Neural progenitor cell (in vitro differentiated cells): Measurements from ENCODE around the gene SCN2A. TPM values are rescaled to one million over a fixed set of nuclear protein-coding genes. Genes with fewer than 3 reads are reported as not detected.

Source experiments
- DNase-seq: peaks from one replicate; pipeline ENCODE4 v3.0.0-alpha.2; 2016; ENCODE audit warnings: low spot score
- H2AFZ ChIP-seq: fragments of 200-600 bp; sonication (generic); replicated peaks from 2 replicates; pipeline ENCODE4 v1.6.1; 2016; ENCODE audit warnings: antibody characterized with exemption
- H3F3A ChIP-seq: fragments of 200-600 bp; sonication (generic); 2 replicates; pipeline ENCODE4 v1.6.1; 2016; ENCODE audit warnings: antibody characterized with exemption, low read depth
- H3K27ac ChIP-seq: fragments of 200-600 bp; sonication (generic); 2 replicates; pipeline ENCODE4 v1.5.1; 2016; ENCODE audit warnings: mild to moderate bottlenecking
- H3K27me3 ChIP-seq: fragments of 200-600 bp; sonication (generic); 2 replicates; pipeline ENCODE4 v1.6.1; 2016; ENCODE audit warnings: mild to moderate bottlenecking, moderate library complexity
- H3K36me3 ChIP-seq: fragments of 200-600 bp; sonication (generic); 2 replicates; pipeline ENCODE4 v1.5.1; 2016
- H3K4me1 ChIP-seq: fragments of 200-600 bp; sonication (generic); 2 replicates; pipeline ENCODE4 v1.6.1; 2016; ENCODE audit warnings: mixed run types
- H3K4me2 ChIP-seq: fragments of 200-600 bp; sonication (generic); 2 replicates; pipeline ENCODE4 v1.6.1; 2016
- H3K4me3 ChIP-seq: fragments of 200-600 bp; sonication (generic); 2 replicates; pipeline ENCODE4 v1.5.1; 2016
- H3K79me2 ChIP-seq: fragments of 200-600 bp; sonication (generic); 2 replicates; pipeline ENCODE4 v1.6.1; 2016; ENCODE audit warnings: low read depth
- H3K9ac ChIP-seq: fragments of 200-600 bp; sonication (generic); 2 replicates; pipeline ENCODE4 v1.6.1; 2016
- H3K9me3 ChIP-seq: fragments of 200-600 bp; sonication (generic); 2 replicates; pipeline ENCODE4 v1.5.1; 2016; ENCODE audit warnings: low read depth
- H4K20me1 ChIP-seq: fragments of 200-600 bp; sonication (generic); 2 replicates; pipeline ENCODE4 v1.6.1; 2016; ENCODE audit warnings: low read depth
- H3K27ac Mint-ChIP-seq: 3 replicates; pipeline ENCODE4 v1.8.0; 2021; ENCODE audit warnings: mixed read lengths
- H3K27me3 Mint-ChIP-seq: 2 replicates; pipeline ENCODE4 v1.8.0; 2022; ENCODE audit warnings: low read depth, mild to moderate bottlenecking, inconsistent platforms, moderate library complexity, mixed read lengths; ENCODE audit not compliant: insufficient read depth
- H3K36me3 Mint-ChIP-seq: 3 replicates; pipeline ENCODE4 v1.8.0; 2021; ENCODE audit warnings: mixed read lengths
- H3K4me1 Mint-ChIP-seq: 3 replicates; pipeline ENCODE4 v1.8.0; 2021; ENCODE audit warnings: mixed read lengths
- H3K4me3 Mint-ChIP-seq: 3 replicates; pipeline ENCODE4 v1.8.0; 2021; ENCODE audit warnings: mild to moderate bottlenecking, moderate library complexity, mixed read lengths
- H3K9me3 Mint-ChIP-seq: 3 replicates; pipeline ENCODE4 v1.8.0; 2020; ENCODE audit warnings: mixed read lengths
- EZH2 ChIP-seq: fragments of 200-600 bp; sonication (generic); IDR thresholded peaks from 2 replicates; pipeline ENCODE4 v1.6.1; 2017; ENCODE audit warnings: antibody characterized with exemption, mild to moderate bottlenecking, moderate library complexity
- EZH2phosphoT487 ChIP-seq: fragments of 200-600 bp; sonication (generic); IDR thresholded peaks from 2 replicates; pipeline ENCODE4 v1.6.1; 2017; ENCODE audit warnings: antibody characterized with exemption
- total RNA-seq: library from RNA; depleted of rRNA; stranded (reverse); fragments of >200 nt; gene quantifications from 2 replicates; pipeline ENCODE4 v1.2.3, GENCODE V29; 2015; ENCODE audit warnings: low replicate concordance
- TF ChIP-seq, protein P1 (sequence below): fragments of 200-600 bp; sonication (generic); IDR thresholded peaks from 2 replicates; pipeline ENCODE4 v1.5.1; 2017; ENCODE audit warnings: antibody characterized with exemption, mild to moderate bottlenecking

SCN2A gene
- total RNA-seq, 1 donor from 2014 or later: 0.30 TPM

DNA sequence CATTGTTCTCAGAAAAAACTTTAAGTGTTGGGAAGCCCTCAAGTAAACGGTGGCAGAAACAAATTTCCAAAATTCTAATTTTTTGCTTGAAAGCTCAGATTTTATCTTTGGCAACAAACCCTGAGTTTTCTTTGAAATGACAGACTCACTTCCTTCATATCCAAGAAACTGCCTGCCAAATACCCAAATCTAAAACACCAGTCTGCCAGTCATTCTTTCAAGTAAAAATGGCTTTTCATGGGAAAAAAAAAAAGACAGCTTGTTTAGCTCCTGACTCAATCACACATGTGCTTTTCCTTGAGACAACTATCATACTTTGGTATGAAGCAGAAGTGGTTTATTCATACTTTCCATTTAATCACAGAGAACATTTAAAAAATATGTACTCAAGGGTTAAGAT lies 189.7 kb downstream of the SCN2A start:
- peaks cover 6% of the 10 kb centered on the region for H3K4me1 Mint-ChIP-seq
- no peak overlapping the region for H3K9ac ChIP-seq
- H3K36me3 ChIP-seq: no peaks in the 10 kb centered on the region
- H3F3A ChIP-seq: peaks cover 6% of the 10 kb centered on the region
- H3K4me3 ChIP-seq: no peak overlapping the region
- no peak overlapping the region for H3K4me3 Mint-ChIP-seq
- H3K9me3 Mint-ChIP-seq: peaks cover 6% of the 10 kb centered on the region
- H3K27me3 ChIP-seq: no peaks in the 10 kb centered on the region
- DNase-seq: no peak
- H3K27ac ChIP-seq: no peak overlapping the region
- H2AFZ ChIP-seq: no peak overlapping the region
- no peak overlapping the region for H3K4me2 ChIP-seq
- no peak overlapping the region for H3K27ac Mint-ChIP-seq
- H4K20me1 ChIP-seq: no peaks in the 10 kb centered on the region
- H3K36me3 Mint-ChIP-seq: peaks cover 4% of the 10 kb centered on the region
- no peaks in the 10 kb centered on the region for H3K79me2 ChIP-seq
- H3K27me3 Mint-ChIP-seq: peaks cover 2% of the 10 kb centered on the region
- H3K9me3 ChIP-seq: no peaks in the 10 kb centered on the region
- peaks cover 12% of the 10 kb centered on the region for H3K4me1 ChIP-seq
- TF ChIP-seq EZH2: no peak
- no peak for TF ChIP-seq EZH2phosphoT487
- TF ChIP-seq, protein P1, sequence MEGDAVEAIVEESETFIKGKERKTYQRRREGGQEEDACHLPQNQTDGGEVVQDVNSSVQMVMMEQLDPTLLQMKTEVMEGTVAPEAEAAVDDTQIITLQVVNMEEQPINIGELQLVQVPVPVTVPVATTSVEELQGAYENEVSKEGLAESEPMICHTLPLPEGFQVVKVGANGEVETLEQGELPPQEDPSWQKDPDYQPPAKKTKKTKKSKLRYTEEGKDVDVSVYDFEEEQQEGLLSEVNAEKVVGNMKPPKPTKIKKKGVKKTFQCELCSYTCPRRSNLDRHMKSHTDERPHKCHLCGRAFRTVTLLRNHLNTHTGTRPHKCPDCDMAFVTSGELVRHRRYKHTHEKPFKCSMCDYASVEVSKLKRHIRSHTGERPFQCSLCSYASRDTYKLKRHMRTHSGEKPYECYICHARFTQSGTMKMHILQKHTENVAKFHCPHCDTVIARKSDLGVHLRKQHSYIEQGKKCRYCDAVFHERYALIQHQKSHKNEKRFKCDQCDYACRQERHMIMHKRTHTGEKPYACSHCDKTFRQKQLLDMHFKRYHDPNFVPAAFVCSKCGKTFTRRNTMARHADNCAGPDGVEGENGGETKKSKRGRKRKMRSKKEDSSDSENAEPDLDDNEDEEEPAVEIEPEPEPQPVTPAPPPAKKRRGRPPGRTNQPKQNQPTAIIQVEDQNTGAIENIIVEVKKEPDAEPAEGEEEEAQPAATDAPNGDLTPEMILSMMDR: no peak

DNA sequence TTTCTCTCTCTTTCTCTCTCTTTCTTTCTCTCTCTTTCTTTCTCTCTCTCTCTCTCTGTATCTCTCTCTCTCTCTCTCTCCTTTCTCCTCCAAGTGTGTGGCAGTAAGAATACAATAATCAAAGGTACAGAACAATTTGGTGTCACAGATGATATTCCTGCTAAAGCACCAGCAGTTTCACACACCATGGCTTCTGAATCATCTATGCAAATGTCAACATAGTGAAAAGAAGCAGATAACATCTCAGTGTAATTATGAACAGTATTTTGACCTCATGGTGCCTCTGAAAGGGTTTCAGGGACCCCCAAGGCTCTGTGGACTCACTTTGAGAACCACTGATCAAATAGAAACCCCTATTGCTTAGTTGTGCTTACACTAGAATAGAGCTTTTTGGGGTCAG lies 191.8 kb downstream of the SCN2A start:
- Histone ChIP-seq H3K9ac (no peak overlapping the region), H3K4me1 (peaks cover 28% of the 10 kb centered on the region), H3F3A (peaks cover 27% of the 10 kb centered on the region), H3K4me3 (no peak overlapping the region), H3K79me2 (no peaks in the 10 kb centered on the region), H3K4me2 (no peak overlapping the region), H4K20me1 (no peaks in the 10 kb centered on the region), H3K9me3 (no peaks in the 10 kb centered on the region), H3K36me3 (no peaks in the 10 kb centered on the region), H3K27ac (no peak overlapping the region), H3K27me3 (no peaks in the 10 kb centered on the region), H2AFZ (no peak overlapping the region)
- Mint-ChIP-seq H3K9me3 (peaks cover 4% of the 10 kb centered on the region), H3K27ac (no peak overlapping the region), H3K4me3 (no peak overlapping the region), H3K36me3 (peaks cover 4% of the 10 kb centered on the region), H3K27me3 (no peaks in the 10 kb centered on the region), H3K4me1 (peaks cover 24% of the 10 kb centered on the region)
- no peak for DNase-seq
- TF ChIP-seq EZH2: no peak
- TF ChIP-seq EZH2phosphoT487: no peak
- TF ChIP-seq, protein P1: no peak

DNA sequence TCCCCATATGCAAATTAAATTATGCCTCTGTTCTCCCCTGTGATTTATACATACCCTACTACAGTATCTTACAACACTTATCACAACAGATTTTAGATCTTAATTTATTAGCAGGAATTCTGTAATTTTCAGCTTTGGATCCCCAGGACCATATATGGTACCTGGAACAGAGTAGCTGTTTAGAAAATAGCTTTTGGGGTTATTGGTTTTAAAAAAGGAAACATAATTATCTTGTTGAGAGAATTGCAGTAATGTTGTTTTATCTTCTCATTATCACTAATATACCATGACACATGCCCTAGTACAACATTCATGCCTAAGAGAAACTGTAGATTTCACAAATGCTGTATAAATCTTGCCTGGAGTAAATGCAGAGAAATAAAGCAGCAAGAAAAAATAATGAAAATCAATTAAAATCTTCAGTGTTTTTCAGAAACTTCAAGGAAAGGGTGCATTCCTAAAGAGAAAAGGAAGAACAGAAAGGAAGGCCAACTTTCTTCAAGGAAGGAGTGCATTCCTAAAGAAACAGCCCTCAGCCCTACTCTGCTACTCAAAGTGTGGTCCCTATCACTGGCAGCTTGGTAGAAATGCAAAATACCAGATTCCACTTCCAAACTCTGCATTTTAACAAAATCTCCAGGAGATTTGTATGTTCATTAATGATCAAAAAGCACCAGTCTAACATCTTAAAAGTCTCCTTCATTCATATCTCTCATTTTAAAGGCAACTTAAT lies 193.2 kb downstream of the SCN2A start:
- H3K4me1 Mint-ChIP-seq: peaks cover 34% of the 10 kb centered on the region
- Histone ChIP-seq H3K27ac (no peak overlapping the region), H4K20me1 (no peaks in the 10 kb centered on the region), H3K36me3 (no peaks in the 10 kb centered on the region), H3K4me1 (peaks cover 38% of the 10 kb centered on the region), H2AFZ (no peak overlapping the region), H3K79me2 (no peaks in the 10 kb centered on the region), H3F3A (peaks cover 36% of the 10 kb centered on the region), H3K4me3 (no peak overlapping the region), H3K4me2 (no peak overlapping the region), H3K9me3 (no peaks in the 10 kb centered on the region), H3K9ac (no peak overlapping the region), H3K27me3 (no peaks in the 10 kb centered on the region)
- H3K27ac Mint-ChIP-seq: no peak overlapping the region
- peaks cover 4% of the 10 kb centered on the region for H3K9me3 Mint-ChIP-seq
- H3K4me3 Mint-ChIP-seq: no peak overlapping the region
- H3K36me3 Mint-ChIP-seq: peaks cover 4% of the 10 kb centered on the region
- TF ChIP-seq EZH2 (no peak), EZH2phosphoT487 (no peak)
- TF ChIP-seq, protein P1: no peak
- no peaks in the 10 kb centered on the region for H3K27me3 Mint-ChIP-seq
- DNase-seq: no peak
